Colonic mucosa (tissue), 4 donors: ENCODE results near the gene GGTLC1. TPM values are rescaled to one million over a fixed set of nuclear protein-coding genes. Genes with fewer than 3 reads are reported as not detected.

ENCODE experiments used
- DNase-seq: peaks from one replicate; pipeline ENCODE4 v3.0.0-alpha.2; 2020
- H3K27ac ChIP-seq: fragments of 200-600 bp; one replicate; pipeline ENCODE4 v1.8.0; 2021
- H3K27me3 ChIP-seq: fragments of 200-600 bp; one replicate; pipeline ENCODE4 v1.8.0; 2021
- H3K36me3 ChIP-seq: fragments of 200-600 bp; one replicate; pipeline ENCODE4 v1.8.0; 2021
- H3K4me1 ChIP-seq: fragments of 200-600 bp; one replicate; pipeline ENCODE4 v1.8.0; 2021; ENCODE audit warnings: mild to moderate bottlenecking
- H3K4me3 ChIP-seq: fragments of 200-600 bp; one replicate; pipeline ENCODE4 v1.8.0; 2021
- H3K9ac ChIP-seq, 2 donors: one replicate each; pipeline ENCODE4 v1.7.0; 2013; ENCODE audit warnings: control low read depth in 2 of 2, low read depth in 2 of 2, low read length in 2 of 2
- H3K9me3 ChIP-seq: fragments of 200-600 bp; one replicate; pipeline ENCODE4 v1.8.0; 2021
- CTCF ChIP-seq: fragments of 200-600 bp; IDR thresholded peaks from one replicate; pipeline ENCODE4 v1.8.0; 2022; ENCODE audit warnings: antibody characterized with exemption, mild to moderate bottlenecking
- intact Hi-C: fragments of 100-400 bp; cut with DNase I; formaldehyde crosslinking; loops from one replicate; pipeline ENCODE4 v1.14.1; 2022
- total RNA-seq, 2 donors: library from RNA; stranded (reverse); fragmentation: NEBNext Ultra II Directional in 1 of 2; extraction: Animal tissue kit (Norgen Biotek cat#: 25700) in 1 of 2; gene quantifications; one replicate each; pipeline ENCODE4 v1.2.1, GENCODE V29; 2021
- donor health status: healthy.
- donor health status: DM: no; HTN: no; CAD: no.
- donor health status: DM: no; HTN: no; CAD: no.

GGTLC1 gene
- under 1 TPM in 1 of 2 donors, not detected in 1; 0.27 TPM for total RNA-seq

GRCh38 chr20:23988561-23988960 is at the start of gene GGTLC1:
TSS of gene GGTLC1 (minus strand) at chr20:23988779. CDS start at chr20:23986611, 2,168 bp downstream.
- Histone ChIP-seq H3K36me3 (no peaks in the 10 kb centered on the region), H3K27ac (no peak within 1 kb of the TSS), H3K9me3 (no peaks in the 10 kb centered on the region), H3K27me3 (no peaks in the 10 kb centered on the region), H3K4me1 (no peaks in the 10 kb centered on the region), H3K4me3 (no peak within 1 kb of the TSS), H3K9ac (no peak within 1 kb of the TSS)
- intact Hi-C loops, result no loop called here
- no peak for DNase-seq
- no peak for TF ChIP-seq CTCF

- no peak overlapping the region for H3K4me3 ChIP-seq
- no peak overlapping the region for H3K9ac ChIP-seq
- TF ChIP-seq CTCF, result no peak
- no peak for DNase-seq
- H3K4me1 ChIP-seq, result no peaks in the 10 kb centered on the region
- no peaks in the 10 kb centered on the region for H3K27me3 ChIP-seq
- no peak overlapping the region for H3K27ac ChIP-seq
- intact Hi-C loops, result no loop called here
- no peaks in the 10 kb centered on the region for H3K9me3 ChIP-seq
- no peaks in the 10 kb centered on the region for H3K36me3 ChIP-seq
Measured at GRCh38 chr20:24034820-24035219, 46.2 kb upstream of the GGTLC1 start.

- Histone ChIP-seq H3K4me1 (no peaks in the 10 kb centered on the region), H3K9me3 (no peaks in the 10 kb centered on the region), H3K4me3 (no peak overlapping the region), H3K36me3 (no peaks in the 10 kb centered on the region), H3K27me3 (no peaks in the 10 kb centered on the region), H3K9ac (no peak overlapping the region), H3K27ac (no peak overlapping the region)
- no peak for TF ChIP-seq CTCF
- intact Hi-C loops, result no loop called here
- no peak for DNase-seq
Measured at GRCh38 chr20:24033565-24033964, 45.0 kb upstream of the GGTLC1 start.

GRCh38 chr20:24033151-24033550 is 44.6 kb upstream of the GGTLC1 start:
- Histone ChIP-seq H3K9me3 (no peaks in the 10 kb centered on the region), H3K27me3 (no peaks in the 10 kb centered on the region)
- no peak for DNase-seq

GRCh38 chr20:24032400-24032898 is 43.9 kb upstream of the GGTLC1 start:
- intact Hi-C loops, result no loop called here
- no peak for TF ChIP-seq CTCF
- Histone ChIP-seq H3K27me3 (no peaks in the 10 kb centered on the region), H3K9ac (no peak overlapping the region), H3K36me3 (no peaks in the 10 kb centered on the region), H3K27ac (no peak overlapping the region), H3K4me1 (no peaks in the 10 kb centered on the region), H3K9me3 (no peaks in the 10 kb centered on the region), H3K4me3 (no peak overlapping the region)
- no peak for DNase-seq

More at GRCh38 chr20:24033151-24033550, 44.6 kb upstream of the GGTLC1 start:
- H3K4me3 ChIP-seq, result no peak overlapping the region
- TF ChIP-seq CTCF, result no peak
- no peak overlapping the region for H3K27ac ChIP-seq
- no peaks in the 10 kb centered on the region for H3K4me1 ChIP-seq
- H3K36me3 ChIP-seq, result no peaks in the 10 kb centered on the region
- intact Hi-C loops, result no loop called here
- H3K9ac ChIP-seq, result no peak overlapping the region
